ENCODE data around the gene NOLC1.

- TF ChIP-seq CTCF (IDR thresholded peaks at IDR 0.05; ENCODE audit: borderline replicate concordance, extremely low read depth, low read length, poor library complexity, severe bottlenecking) (peak; percentile 43), EZH2 (IDR thresholded peaks at IDR 0.05; ENCODE audit: borderline replicate concordance, low read depth, low read length, severe bottlenecking) (no peak)
These were observed 34.6 kb upstream of the NOLC1 start for GRCh38 chr10:102117391-102118159.

Data from DND-41 (cell line).